GM13976 (cell line): ENCODE results near the gene GTPBP3.
A peak's percentile ranks its signal among the peaks of the same experiment; 100 is the strongest.

Source experiments
- DNase-seq: peaks from one replicate; pipeline ENCODE4 v3.0.0; 2012; ENCODE audit warnings: low spot score
- CTCF ChIP-seq: IDR thresholded peaks from 2 replicates; pipeline ENCODE4 v1.5.1; 2012; ENCODE audit warnings: borderline replicate concordance, mild to moderate bottlenecking; ENCODE audit not compliant: insufficient read depth; ENCODE audit errors: extremely low read depth, missing control alignments, control extremely low read depth
- in situ Hi-C: fragments of 300-500 bp; cut with MboI; formaldehyde crosslinking; loops from one replicate; pipeline ENCODE4 v1.12.0; 2022; ENCODE audit warnings: low sequenced_read_pairs, mixed read lengths, inconsistent platforms; ENCODE audit not compliant: unreplicated experiment

The GTPBP3 gene

DNA sequence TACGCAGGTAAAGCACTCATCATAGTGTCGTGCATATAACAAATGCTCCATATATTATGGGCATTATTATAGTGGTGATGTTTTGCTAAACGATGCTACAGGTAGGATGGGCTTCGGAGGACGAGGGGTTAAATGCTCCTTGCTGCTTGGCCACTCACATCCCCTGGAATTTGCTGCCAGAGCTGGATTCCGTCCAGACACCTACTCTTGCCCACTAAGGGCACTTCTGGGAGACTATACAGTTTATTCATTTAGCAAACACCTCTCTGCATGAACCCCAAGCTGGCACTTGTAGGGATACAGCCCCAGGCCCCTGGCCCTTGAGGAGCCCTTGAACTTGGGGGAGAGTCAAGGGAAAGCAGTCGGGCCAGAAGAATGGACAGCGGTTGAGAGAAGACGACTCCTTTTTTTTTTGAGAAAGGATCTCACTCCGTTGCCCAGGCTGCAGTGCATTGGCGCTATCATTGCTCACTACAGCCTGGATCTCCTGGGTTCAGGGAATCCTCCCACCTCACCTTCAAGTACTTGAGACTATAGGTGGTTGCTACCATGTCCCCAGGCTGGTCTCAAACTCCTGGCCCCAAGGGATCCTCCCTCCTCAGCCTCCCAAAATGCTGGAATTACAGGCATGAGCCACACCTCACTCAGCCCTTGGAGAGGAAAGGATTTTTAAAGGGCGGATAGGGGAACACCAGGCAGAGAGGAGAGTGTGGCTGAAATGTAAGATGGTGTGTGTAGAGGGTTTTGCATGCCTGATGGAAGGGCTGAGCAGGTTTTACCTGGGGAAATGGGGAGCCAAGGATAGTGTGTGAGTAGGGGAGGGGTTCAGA lies 32.8 kb upstream of the GTPBP3 start:
- no peak for TF ChIP-seq CTCF
- no peak for DNase-seq
- in situ Hi-C loops = no loop called here

- TF ChIP-seq CTCF = no peak
- DNase-seq = no peak
- in situ Hi-C loops = no loop called here
These were observed 32.2 kb upstream of the GTPBP3 start for GRCh38 chr19:17305216-17305516.

DNA sequence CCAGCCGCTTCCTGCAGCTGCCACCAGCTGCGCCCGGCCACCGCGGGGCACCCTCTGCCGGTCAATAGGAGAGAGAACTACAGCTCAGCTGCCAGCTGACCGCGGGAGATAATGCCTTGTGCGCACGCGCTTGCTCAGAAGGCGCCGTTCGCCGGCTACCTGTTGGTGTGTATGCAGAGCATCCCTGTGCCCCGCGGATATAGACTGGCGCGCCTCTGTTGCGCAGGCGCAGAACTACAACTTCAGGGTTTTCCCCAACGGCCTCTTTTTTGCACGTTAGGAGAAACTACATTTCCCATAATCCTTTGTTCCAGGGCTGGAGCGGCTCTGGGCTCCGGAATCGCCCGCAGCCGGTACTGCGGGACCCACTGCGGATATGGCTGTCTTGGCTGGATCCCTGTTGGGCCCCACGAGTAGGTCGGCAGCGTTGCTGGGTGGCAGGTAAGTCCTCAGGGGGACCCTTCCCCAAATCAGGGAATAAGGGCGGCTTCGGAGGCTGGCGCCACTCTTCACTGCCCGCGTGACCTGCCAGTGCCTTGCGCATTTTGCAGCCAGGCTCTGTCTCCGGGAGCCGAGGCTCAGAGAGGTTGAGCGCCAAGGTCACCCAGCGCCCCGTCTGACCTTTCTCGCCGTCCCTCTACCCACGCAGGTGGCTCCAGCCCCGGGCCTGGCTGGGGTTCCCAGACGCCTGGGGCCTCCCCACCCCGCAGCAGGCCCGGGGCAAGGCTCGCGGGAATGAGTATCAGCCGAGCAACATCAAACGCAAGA lies 31.7 kb upstream of the GTPBP3 start, which contains the start of gene MRPL34:
TSS of gene MRPL34 (plus strand) at position 356 of the 768 bp plus-strand sequence. CDS start at position 377, 21 bp downstream.
- TF ChIP-seq CTCF = peak; percentile 72
- in situ Hi-C loops = no loop called here

GRCh38 chr19:17306285-17306714 lies 31.1 kb upstream of the GTPBP3 start:
- no peak for DNase-seq
- no peak for TF ChIP-seq CTCF
- in situ Hi-C loops = no loop called here

More for the DNA sequence above, 31.7 kb upstream of the GTPBP3 start, which contains the start of gene MRPL34:
- peak; percentile 90 for DNase-seq

DNA sequence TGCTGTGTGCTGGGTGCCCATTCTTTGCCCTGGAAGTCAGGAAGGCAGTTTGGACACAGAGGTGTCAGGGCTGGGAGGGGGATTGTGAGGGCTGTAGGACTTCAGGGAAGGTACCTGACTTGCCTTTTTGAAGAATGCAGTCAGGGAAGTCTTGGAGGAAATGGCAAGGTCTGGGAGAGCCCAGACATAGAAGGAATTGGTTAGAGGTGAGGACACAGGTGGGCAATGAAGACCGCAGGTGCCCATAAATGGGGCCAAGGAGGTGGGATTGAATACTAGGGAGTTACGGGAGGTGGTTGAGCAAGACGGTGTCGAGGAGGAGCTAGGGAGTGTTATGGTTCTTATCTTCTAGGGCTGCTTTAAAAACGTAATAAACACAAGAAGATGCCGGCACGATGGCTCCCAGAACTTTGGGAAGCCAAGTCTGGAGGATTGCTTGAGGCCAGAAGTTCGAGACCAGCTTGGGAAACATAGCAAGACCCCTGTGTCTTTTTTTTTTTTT lies 29.4 kb upstream of the GTPBP3 start:
- TF ChIP-seq CTCF = no peak
- DNase-seq = no peak
- in situ Hi-C loops = no loop called here

- in situ Hi-C loops = no loop called here
- no peak for TF ChIP-seq CTCF
- DNase-seq = peak; percentile 99
These were observed 28.0 kb upstream of the GTPBP3 start, which contains the start of gene DDA1 for GRCh38 chr19:17309198-17309964. TSS of gene DDA1 (plus strand) at chr19:17309563. CDS start at chr19:17309655, 92 bp downstream.
